IgD-negative memory B cell (primary cell): ENCODE data around the gene GDAP2. TPM values are rescaled to one million over a fixed set of nuclear protein-coding genes. Genes with fewer than 3 reads are reported as not detected.

Source experiments
- H3K27ac Mint-ChIP-seq, 3 donors: one replicate each; pipeline ENCODE4 v1.8.0; 2020 to 2022; ENCODE audit warnings: mild to moderate bottlenecking in 3 of 3, mixed read lengths in 3 of 3, moderate library complexity in 1 of 3
- H3K27me3 Mint-ChIP-seq: one replicate; pipeline ENCODE4 v1.8.0; 2021; ENCODE audit warnings: mixed read lengths
- H3K36me3 Mint-ChIP-seq: one replicate; pipeline ENCODE4 v1.8.0; 2020; ENCODE audit warnings: mild to moderate bottlenecking, mixed read lengths
- H3K4me1 Mint-ChIP-seq, 3 donors: one replicate each; pipeline ENCODE4 v1.8.0; 2020 to 2022; ENCODE audit warnings: mixed read lengths in 3 of 3, mild to moderate bottlenecking in 1 of 3
- H3K4me3 Mint-ChIP-seq, 4 donors: one replicate each; pipeline ENCODE4 v1.8.0; 2020 to 2022; ENCODE audit warnings: mild to moderate bottlenecking in 4 of 4, mixed read lengths in 4 of 4, moderate library complexity in 3 of 4
- H3K9me3 Mint-ChIP-seq, 3 donors: one replicate each; pipeline ENCODE4 v1.8.0; 2020 to 2021; ENCODE audit warnings: mixed read lengths in 3 of 3, mild to moderate bottlenecking in 1 of 3
- polyA plus RNA-seq: library from polyadenylated mRNA; unstranded; fragments of 300-500 nt; fragmentation: Illumina TruSeq; gene quantifications from one replicate; pipeline ENCODE4 v1.2.3, GENCODE V29; 2021

GDAP2 gene
- 11.6 TPM for polyA plus RNA-seq

- Mint-ChIP-seq H3K36me3 (peaks cover 2% of the 10 kb centered on the region), H3K4me3 (peak within 1 kb of the TSS; percentile 94 to 100 (median 96)), H3K27ac (peak within 1 kb of the TSS; percentile 89 to 95 (median 94)), H3K4me1 (peaks cover 41 to 49% (median 42%) of the 10 kb centered on the region in 3 donors), H3K27me3 (no peaks in the 10 kb centered on the region), H3K9me3 (no peaks in the 10 kb centered on the region)
Observed at GRCh38 chr1:117929343-117930172, at the start of gene GDAP2, which contains the start of gene WDR3. GDAP2 (minus strand) TSS chr1:117929621; CDS start chr1:117920357, 9,264 bp downstream. WDR3 (plus strand) TSS chr1:117929739; CDS start chr1:117933320, 3,581 bp downstream.

- H3K9me3 Mint-ChIP-seq = peaks cover 0 to 2% (median 0%) of the 10 kb centered on the region in 3 donors
- H3K4me3 Mint-ChIP-seq = no peak overlapping the region
- peaks cover 8% of the 10 kb centered on the region for H3K27me3 Mint-ChIP-seq
- H3K4me1 Mint-ChIP-seq = no peaks in the 10 kb centered on the region
- no peaks in the 10 kb centered on the region for H3K36me3 Mint-ChIP-seq
- H3K27ac Mint-ChIP-seq = no peak overlapping the region
Observed at GRCh38 chr1:117976381-117976780, 47.0 kb upstream of the GDAP2 start.

GRCh38 chr1:117971777-117972176 is 42.4 kb upstream of the GDAP2 start:
- Mint-ChIP-seq H3K27ac (no peak overlapping the region), H3K4me3 (no peak overlapping the region), H3K27me3 (peaks cover 6% of the 10 kb centered on the region), H3K4me1 (peaks cover 4 to 8% (median 6%) of the 10 kb centered on the region in 3 donors), H3K36me3 (peaks cover 3% of the 10 kb centered on the region), H3K9me3 (peaks cover 0 to 2% (median 0%) of the 10 kb centered on the region in 3 donors)

- Mint-ChIP-seq H3K9me3 (peaks cover 0 to 2% (median 0%) of the 10 kb centered on the region in 3 donors), H3K36me3 (peaks cover 5% of the 10 kb centered on the region), H3K27ac (no peak overlapping the region), H3K4me1 (peaks cover 4 to 8% (median 6%) of the 10 kb centered on the region in 3 donors), H3K27me3 (peaks cover 6% of the 10 kb centered on the region), H3K4me3 (no peak overlapping the region)
Observed at GRCh38 chr1:117970252-117970651, 40.8 kb upstream of the GDAP2 start.

GRCh38 chr1:117967881-117968280 is 38.5 kb upstream of the GDAP2 start:
- no peak overlapping the region for H3K4me3 Mint-ChIP-seq
- H3K27ac Mint-ChIP-seq = no peak overlapping the region
- H3K9me3 Mint-ChIP-seq = no peaks in the 10 kb centered on the region
- H3K27me3 Mint-ChIP-seq = no peaks in the 10 kb centered on the region
- peaks cover 8% of the 10 kb centered on the region for H3K36me3 Mint-ChIP-seq
- peaks cover 4 to 8% (median 6%) of the 10 kb centered on the region in 3 donors for H3K4me1 Mint-ChIP-seq

- Mint-ChIP-seq H3K27me3 (no peaks in the 10 kb centered on the region), H3K9me3 (no peaks in the 10 kb centered on the region), H3K27ac (no peak overlapping the region)
Observed at GRCh38 chr1:117967477-117967876, 38.1 kb upstream of the GDAP2 start.

GRCh38 chr1:117964290-117965038 is 35.0 kb upstream of the GDAP2 start:
- H3K4me3 Mint-ChIP-seq = no peak overlapping the region
- peaks cover 11% of the 10 kb centered on the region for H3K36me3 Mint-ChIP-seq
- no peaks in the 10 kb centered on the region for H3K27me3 Mint-ChIP-seq
- H3K9me3 Mint-ChIP-seq = no peaks in the 10 kb centered on the region
- peaks cover 4 to 8% (median 6%) of the 10 kb centered on the region in 3 donors for H3K4me1 Mint-ChIP-seq
- no peak overlapping the region for H3K27ac Mint-ChIP-seq

More at GRCh38 chr1:117967477-117967876, 38.1 kb upstream of the GDAP2 start:
- Mint-ChIP-seq H3K4me1 (peaks cover 4 to 8% (median 6%) of the 10 kb centered on the region in 3 donors), H3K36me3 (peaks cover 8% of the 10 kb centered on the region), H3K4me3 (no peak overlapping the region)

- peaks cover 9% of the 10 kb centered on the region for H3K36me3 Mint-ChIP-seq
- no peak overlapping the region for H3K4me3 Mint-ChIP-seq
Observed at GRCh38 chr1:117959364-117959763, 29.9 kb upstream of the GDAP2 start.

GRCh38 chr1:117952386-117952785 is 23.0 kb upstream of the GDAP2 start:
- Mint-ChIP-seq H3K27ac (no peak overlapping the region), H3K27me3 (no peaks in the 10 kb centered on the region), H3K4me1 (no peaks in the 10 kb centered on the region), H3K4me3 (no peak overlapping the region), H3K9me3 (no peaks in the 10 kb centered on the region), H3K36me3 (peaks cover 9% of the 10 kb centered on the region)

More at GRCh38 chr1:117959364-117959763, 29.9 kb upstream of the GDAP2 start:
- Mint-ChIP-seq H3K4me1 (no peaks in the 10 kb centered on the region), H3K27ac (no peak overlapping the region), H3K27me3 (no peaks in the 10 kb centered on the region), H3K9me3 (no peaks in the 10 kb centered on the region)

- no peak overlapping the region for H3K27ac Mint-ChIP-seq
- no peak overlapping the region for H3K4me3 Mint-ChIP-seq
- H3K27me3 Mint-ChIP-seq = no peaks in the 10 kb centered on the region
- H3K36me3 Mint-ChIP-seq = peaks cover 12% of the 10 kb centered on the region
- no peaks in the 10 kb centered on the region for H3K9me3 Mint-ChIP-seq
- peaks cover 0 to 4% (median 0%) of the 10 kb centered on the region in 3 donors for H3K4me1 Mint-ChIP-seq
Observed at GRCh38 chr1:117942293-117942692, 12.9 kb upstream of the GDAP2 start.

- Mint-ChIP-seq H3K4me3 (no peak overlapping the region), H3K27ac (no peak overlapping the region), H3K36me3 (peaks cover 8% of the 10 kb centered on the region), H3K4me1 (peaks cover 26 to 35% (median 28%) of the 10 kb centered on the region in 3 donors), H3K9me3 (no peaks in the 10 kb centered on the region), H3K27me3 (no peaks in the 10 kb centered on the region)
Observed at GRCh38 chr1:117933769-117934168, 4.3 kb upstream of the GDAP2 start.

GRCh38 chr1:117932576-117932975 is 3.2 kb upstream of the GDAP2 start:
- H3K4me3 Mint-ChIP-seq = peak overlapping the region in 1 of 4 donors; percentile 42
- H3K27ac Mint-ChIP-seq = no peak overlapping the region
- H3K27me3 Mint-ChIP-seq = no peaks in the 10 kb centered on the region
- H3K9me3 Mint-ChIP-seq = no peaks in the 10 kb centered on the region
- H3K4me1 Mint-ChIP-seq = peaks cover 34 to 36% (median 36%) of the 10 kb centered on the region in 3 donors
- peaks cover 3% of the 10 kb centered on the region for H3K36me3 Mint-ChIP-seq

GRCh38 chr1:117930484-117930883 is 1.1 kb upstream of the GDAP2 start:
- H3K4me3 Mint-ChIP-seq = peak overlapping the region; percentile 94 to 100 (median 96)

GRCh38 chr1:117930173-117930447 is 689 bp upstream of the GDAP2 start:
- Mint-ChIP-seq H3K9me3 (no peaks in the 10 kb centered on the region), H3K36me3 (peaks cover 2% of the 10 kb centered on the region), H3K27me3 (no peaks in the 10 kb centered on the region), H3K4me1 (peaks cover 41 to 49% (median 42%) of the 10 kb centered on the region in 3 donors), H3K4me3 (peak overlapping the region; percentile 94 to 100 (median 96)), H3K27ac (peak overlapping the region; percentile 89 to 95 (median 94))

More at GRCh38 chr1:117930484-117930883, 1.1 kb upstream of the GDAP2 start:
- H3K9me3 Mint-ChIP-seq = no peaks in the 10 kb centered on the region
- H3K4me1 Mint-ChIP-seq = peaks cover 41 to 49% (median 42%) of the 10 kb centered on the region in 3 donors
- peaks cover 2% of the 10 kb centered on the region for H3K36me3 Mint-ChIP-seq
- peak overlapping the region; percentile 89 to 95 (median 94) for H3K27ac Mint-ChIP-seq
- no peaks in the 10 kb centered on the region for H3K27me3 Mint-ChIP-seq

- H3K9me3 Mint-ChIP-seq = no peaks in the 10 kb centered on the region
- peaks cover 2% of the 10 kb centered on the region for H3K36me3 Mint-ChIP-seq
- no peaks in the 10 kb centered on the region for H3K27me3 Mint-ChIP-seq
- peaks cover 41 to 49% (median 43%) of the 10 kb centered on the region in 3 donors for H3K4me1 Mint-ChIP-seq
- H3K27ac Mint-ChIP-seq = peak overlapping the region; percentile 89 to 95 (median 94)
- H3K4me3 Mint-ChIP-seq = peak overlapping the region; percentile 94 to 100 (median 96)
Observed at GRCh38 chr1:117928881-117929342, 509 bp downstream of the GDAP2 start.
